HG02642 (cell line): ENCODE data around the gene HS3ST6.
"Not testable (repeated sequence)": the region's sequence is repeated elsewhere in the genome, so short reads cannot be mapped to it uniquely, and the experiment has no call there.

Experiments
- ATAC-seq: cut with Tn5 transposase; IDR thresholded peaks from one replicate; pipeline ENCODE4 v1.9.1; 2021; ENCODE audit warnings: mild to moderate bottlenecking; ENCODE audit not compliant: unreplicated experiment, poor library complexity

HS3ST6 gene

GRCh38 chr16:1947369-1947670 lies 29.1 kb upstream of the HS3ST6 start:
- ATAC-seq: no peak

DNA sequence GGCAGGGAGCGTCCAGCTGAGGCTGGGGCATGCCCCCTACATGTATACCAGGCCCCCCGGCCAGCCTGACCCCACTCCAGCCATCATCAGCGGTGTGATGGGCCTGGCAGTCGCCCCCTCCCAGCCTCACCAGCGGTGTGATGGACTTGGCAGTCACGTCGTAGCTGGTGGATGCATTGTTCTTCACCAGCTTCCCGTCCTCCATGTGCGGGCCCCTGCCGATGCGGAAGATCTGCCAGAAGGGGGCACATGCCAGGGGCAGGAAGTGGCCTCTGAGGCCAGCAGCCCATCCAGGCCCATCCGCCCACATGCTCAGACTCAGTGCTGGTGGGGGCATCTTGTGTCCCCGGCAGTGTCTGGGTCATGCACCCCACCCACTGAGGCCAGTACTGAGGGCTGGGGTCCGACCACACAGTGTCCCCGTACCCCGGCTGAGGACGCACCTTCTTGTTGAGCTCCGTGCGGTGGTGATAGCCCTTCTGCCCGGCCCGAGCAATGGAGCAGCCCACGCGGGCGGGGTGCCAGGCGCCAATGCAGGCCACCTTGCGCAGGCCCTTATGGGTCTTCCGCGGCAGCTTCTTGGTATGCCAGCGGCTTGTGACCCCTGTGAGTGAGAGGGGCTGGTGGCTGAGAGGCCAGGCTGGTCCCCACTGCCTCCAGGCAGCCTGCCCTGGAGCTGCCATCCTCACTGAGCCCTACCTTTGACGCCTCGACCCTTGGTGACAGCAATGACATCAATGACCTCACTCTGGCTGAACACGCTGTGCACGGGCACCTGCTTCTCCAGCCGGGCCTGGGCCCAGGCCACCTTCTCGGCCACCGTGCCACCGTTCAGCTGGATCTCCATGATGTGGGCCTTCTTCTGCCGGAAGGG lies 28.5 kb upstream of the HS3ST6 start:
- no peak for ATAC-seq

DNA sequence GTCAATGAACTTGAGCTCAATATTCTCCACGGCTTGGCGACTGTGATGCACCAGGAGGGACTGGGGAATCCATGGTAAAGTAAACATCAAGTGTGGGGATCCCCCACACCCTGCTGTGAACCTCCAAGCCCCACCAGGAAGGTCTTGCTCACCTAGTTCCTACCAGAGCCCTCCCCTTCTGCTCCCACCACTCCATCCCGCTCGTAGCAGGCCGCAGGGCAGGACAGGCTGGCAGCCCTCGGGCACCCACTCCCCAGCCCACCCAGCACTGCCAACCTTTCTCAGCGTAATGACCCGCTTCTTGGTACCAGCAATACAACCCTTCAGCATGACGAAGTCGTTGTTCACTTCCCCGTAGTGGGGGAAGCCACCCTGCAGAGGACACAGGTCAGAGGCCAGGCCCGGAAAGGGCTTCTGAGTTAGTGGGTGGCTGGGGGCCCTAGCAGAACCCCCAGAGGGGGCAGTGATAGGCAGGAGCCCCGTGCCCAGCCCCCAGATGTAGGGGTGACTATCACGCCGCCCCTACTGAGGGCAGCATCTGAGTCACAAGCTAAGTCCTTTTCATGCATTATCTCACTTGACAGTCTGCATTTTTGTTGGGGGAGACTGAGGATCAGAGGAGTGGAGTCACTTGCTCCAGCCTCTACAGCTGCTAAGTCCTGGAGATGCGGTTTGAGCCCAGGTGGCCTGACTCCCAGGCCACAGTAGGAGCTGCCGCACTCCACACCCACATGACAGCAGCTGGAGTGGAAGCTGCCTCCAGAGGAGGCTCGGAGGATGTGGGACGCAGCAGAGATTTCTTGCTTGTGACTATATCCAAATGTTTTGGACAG lies 27.6 kb upstream of the HS3ST6 start:
- ATAC-seq: no peak

DNA sequence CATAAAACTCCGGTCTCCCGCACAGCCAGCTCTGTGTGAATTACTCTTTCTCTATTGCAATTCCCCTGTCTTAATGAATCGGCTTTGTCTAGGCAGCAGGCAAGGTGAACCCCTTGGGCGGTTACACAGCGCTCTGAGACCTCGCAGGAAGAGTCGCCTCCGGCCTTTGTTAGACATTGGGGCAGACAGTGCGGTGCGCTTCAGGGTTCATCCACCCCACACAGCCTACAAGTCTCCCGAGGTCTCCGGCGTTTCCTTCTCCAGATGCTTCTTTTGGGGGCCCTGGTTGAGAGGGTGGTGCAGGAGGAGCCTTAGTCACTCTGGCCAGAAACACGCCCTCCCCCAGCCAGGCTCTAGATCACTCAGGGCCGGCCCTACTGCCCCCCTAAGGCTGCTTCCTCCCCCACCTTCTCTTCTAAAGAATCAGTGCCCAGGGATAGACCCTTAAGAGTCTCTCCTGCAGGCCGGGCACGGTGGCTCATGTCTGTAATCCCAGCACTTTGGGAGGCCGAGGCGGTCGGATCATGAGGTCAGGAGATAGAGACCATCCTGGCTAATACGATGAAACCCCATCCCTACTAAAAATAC lies 26.5 kb upstream of the HS3ST6 start:
- ATAC-seq: no peak

DNA sequence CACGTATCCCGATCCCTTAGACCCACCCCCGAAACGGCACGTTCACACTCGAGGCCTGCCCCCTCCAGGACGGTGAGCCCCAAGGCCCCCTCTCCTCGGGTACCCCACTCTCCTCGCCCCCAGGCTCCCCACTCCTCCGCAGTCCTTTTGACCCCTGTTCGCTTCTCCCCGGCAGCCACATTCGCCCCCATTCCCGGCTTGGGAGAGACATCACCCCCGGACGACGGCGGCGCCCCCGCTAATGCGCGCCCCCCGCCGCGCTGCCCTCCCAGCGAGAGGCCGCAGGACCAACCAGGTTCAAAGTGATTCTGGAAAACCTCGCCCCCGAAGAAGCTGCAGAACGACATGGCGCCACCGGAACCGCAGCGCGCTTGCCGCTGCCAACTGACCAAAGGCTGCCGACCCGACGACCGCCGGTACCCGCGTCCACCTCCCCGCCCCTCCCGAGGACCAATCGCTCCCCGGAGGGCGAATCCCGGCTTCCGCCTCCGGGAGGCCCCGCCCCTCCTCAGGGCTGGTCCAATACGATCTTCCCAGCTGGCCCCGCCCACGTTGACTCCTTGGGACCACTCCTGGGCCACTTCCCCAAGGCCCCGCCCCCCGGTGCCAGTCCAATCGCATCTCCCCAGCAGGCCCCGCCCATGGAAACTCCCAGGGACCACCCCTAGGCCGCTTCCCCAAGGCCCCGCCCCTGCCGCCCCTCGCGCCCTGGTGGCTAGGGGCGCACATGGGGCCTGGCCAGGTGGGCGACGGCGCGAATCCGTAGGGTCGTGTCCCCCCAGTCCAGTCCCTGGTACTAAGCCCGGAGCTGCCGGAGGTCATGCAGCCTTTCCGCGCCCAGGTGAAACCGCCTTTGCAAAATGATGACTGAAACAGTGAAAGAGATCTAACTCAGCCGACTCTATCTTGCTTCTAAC lies 24.9 kb upstream of the HS3ST6 start, which contains the start of gene MSRB1:
MSRB1 (minus strand) TSS at position 390 of the 917 bp plus-strand sequence; CDS start at position 347, 43 bp downstream.
- ATAC-seq: peak; percentile 91

GRCh38 chr16:1942047-1942809 lies 24.0 kb upstream of the HS3ST6 start:
- ATAC-seq: no peak

DNA sequence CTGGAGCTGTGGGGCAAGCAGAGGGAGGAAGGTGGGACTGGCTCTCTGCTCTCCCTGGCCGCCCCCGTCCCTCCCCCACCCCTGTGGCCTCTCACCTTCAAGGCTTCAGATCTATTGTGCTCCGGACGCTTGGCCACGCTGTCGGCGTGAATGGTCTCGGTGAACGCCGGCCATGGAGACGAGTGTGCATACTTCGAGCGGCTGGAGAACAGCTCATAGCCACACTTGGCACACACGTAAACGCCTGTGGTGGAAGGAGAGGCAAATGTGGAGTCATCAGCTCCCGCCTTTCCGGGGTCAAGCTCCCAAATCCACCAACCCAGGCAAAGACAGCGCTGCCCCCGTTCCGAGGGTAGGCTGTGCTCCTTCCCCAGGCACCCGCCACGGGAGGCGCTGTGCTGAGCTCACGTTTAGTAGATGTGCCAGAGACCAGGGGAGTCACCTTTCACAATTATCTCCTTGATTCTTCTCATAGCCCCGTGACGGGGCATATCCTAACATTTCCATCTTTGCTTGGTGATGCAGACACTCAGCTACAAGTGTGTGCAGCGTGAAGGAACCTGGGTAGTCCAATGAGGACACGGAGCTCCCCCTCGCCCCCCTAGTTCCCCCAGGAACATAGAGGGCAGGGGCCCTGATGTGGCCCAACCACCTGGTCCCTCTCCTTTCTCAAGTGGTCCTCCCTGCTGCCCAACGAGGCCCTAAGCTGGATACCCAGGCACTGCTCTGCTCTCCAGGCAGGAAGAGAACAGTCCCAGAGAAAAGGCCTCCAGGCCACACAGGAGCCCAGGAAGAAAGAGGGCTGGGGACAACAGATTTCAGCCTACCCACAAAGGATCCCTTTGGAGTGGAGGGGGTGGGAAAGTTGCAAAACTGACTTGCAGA lies 23.2 kb upstream of the HS3ST6 start:
- ATAC-seq: no peak

DNA sequence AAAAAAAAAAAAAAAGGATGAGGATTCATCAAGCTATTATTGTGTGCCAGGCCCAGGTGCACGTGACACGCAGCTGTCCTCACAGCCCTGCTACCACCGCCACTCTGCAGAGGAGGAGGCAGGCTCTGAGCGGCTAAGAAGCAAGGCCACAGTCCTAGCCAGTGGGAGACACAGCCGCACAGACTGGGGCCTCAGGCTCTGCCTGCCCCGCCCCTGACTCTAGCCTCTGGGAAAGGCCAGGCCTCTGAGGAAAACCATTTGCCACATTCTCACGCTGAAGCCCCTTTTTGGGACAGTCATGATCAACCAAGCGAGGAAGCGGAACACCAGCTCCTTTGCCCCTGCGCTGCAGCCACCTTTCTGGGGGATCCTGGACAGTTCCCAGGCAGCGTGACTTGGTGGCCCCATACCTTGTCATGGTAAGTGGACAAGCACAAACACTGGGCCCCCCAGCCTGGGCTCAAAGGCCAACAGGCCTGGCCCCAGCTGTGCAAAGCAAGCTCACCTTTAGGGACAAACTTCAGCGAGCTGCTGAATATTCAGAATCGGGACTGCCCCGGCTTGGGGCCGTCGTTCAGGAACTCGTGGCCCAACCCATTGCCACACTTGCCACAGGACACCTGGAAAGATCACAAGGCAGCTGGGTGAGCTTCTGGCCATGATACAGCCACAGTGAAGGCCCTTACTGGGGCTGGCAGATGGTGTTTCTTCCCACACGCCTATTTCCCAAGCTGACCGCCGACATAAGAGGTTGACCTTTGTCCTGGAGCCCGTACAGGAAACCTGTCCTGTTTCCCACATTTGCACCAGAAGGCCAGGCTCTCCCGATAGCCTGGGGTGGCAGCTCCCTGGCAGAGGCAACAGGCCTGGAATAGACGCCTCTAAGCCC lies 22.3 kb upstream of the HS3ST6 start:
- no peak for ATAC-seq

GRCh38 chr16:1939833-1940232 lies 21.6 kb upstream of the HS3ST6 start:
- ATAC-seq: not testable (repeated sequence)

- ATAC-seq: no peak
Observed at GRCh38 chr16:1938910-1939309, 20.7 kb upstream of the HS3ST6 start.

GRCh38 chr16:1938316-1938715 lies 20.1 kb upstream of the HS3ST6 start:
- no peak for ATAC-seq

DNA sequence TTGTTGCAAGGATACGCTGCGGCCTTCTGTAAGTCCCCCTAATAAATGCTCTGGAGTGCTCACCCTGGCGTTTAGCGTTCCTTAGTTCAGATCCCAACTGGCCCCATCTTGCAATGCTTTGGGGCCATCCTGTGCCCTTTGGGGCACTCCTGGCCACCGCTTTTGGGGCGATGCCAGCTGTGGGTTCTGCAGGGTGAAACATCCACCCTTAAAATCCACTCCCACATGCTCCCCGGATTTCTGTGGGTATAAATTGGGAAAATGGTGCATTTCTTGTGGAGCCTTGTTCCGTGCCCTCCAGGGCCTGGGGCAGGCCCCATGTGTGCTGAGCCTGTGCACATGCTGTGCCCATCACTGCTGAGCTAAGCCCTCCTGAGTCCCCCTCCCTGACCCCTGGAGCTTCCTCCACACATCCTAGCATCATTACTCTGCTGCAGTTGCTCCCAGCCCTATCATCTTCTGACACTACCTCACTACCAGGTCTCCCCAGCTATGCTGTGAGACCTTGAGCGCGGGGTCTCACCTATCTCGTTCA lies 18.8 kb upstream of the HS3ST6 start:
- ATAC-seq: no peak

DNA sequence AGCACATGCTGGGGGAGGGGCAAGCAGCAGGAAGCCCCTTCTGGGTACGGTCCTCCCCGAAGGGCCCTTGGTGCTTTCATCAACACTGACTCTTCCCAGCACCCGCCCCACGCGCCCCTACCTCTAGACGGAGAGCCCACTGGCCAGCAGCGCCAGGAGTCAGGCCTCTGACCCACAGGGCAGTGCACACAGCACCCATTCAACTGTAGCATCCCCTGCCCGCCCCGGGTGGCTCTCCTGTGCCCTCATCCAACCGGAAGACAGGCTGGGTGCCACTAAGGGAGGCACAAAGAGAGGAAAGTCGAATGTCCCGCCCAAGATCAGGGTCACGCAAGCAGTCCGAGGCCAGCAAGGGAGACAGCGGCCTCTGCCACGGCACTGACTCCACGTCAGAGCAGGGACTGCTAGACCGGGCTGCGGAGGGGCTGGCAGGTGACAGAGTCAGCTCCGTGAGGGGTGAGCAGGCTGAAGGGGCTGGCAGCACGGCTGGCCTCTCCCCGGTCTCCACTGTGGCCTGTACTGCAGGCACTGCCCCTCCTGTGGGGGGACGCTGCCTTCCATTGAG lies 15.0 kb upstream of the HS3ST6 start:
- ATAC-seq: no peak

DNA sequence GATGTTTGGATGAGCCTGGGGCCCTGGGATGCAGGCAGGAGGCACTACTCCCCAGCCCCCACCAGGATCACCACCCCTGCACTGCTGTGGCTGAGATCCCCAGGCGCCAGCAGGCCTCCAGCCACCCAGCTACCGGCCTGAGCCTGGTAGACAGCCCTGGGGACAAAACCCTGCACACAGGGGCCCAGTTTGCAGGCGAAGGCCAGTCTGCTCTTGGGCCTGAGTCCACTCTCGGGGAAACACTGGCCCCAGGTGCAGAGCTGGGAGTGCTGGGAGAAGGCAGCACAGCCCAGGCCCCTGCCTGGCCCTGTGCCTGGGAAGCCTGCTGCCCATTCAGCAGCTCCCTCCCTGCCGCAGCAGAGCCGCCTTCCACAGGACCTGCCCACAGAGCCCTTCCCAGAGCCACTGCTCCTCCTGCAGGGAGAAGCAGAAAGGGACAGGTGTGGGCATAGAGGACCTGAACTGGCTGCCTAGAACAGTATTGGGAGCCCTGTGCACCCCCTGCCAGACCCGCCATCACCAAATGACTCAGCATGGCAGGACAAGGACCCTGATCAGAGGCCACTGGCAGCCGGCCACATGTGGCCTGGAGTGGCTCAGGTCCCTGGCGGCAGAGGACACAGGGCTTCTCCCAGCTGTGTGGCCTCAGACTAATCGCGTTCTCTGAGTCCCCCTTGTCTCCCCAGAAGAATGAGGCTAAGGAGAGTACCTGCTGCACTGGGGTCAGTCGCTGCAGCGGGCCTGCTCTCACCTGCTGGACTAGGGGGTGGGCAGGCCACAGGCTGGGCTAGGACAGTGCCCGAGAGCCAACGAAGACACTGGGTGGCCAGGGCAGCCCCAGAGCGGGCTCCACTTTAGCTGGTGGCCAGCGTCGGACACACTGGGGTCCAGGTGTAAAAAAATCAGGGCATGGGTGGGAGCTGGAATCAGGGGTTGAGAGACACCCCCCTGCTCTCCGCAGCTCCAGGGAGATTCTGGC lies 14.1 kb upstream of the HS3ST6 start:
- ATAC-seq: no peak

DNA sequence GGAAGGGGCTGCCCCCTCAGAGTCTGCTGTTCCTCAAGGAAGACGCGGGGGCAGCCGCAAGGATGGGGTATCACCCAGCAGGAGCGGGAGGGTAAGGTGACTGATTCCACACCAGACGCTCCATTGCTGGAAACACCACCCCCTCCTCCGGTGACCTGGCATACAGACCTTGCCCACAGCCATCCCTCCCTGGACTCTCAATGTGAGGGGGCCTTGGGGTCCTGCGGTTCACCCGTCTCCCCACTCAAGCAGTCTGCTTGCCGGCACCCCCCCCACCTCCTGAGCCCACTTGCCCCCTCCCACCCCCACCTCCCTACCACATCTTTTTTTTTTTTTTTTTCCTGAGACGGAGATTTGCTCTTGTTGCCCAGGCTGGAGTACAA lies 12.1 kb upstream of the HS3ST6 start:
- no peak for ATAC-seq
